Cardiac muscle cell (in vitro differentiated cells and primary cell): ENCODE measurements around the gene HOPX. TPM values are rescaled to one million over a fixed set of nuclear protein-coding genes. Genes with fewer than 3 reads are reported as not detected.
"Not testable (repeated sequence)": the region's sequence is repeated elsewhere in the genome, so short reads cannot be mapped to it uniquely, and the experiment has no call there.

Source experiments
- DNase-seq, 2 donors: peaks; one replicate each; pipeline versions ENCODE4 v3.0.0 to v3.0.0-alpha.2; 2010 to 2017; ENCODE audit warnings: low read depth in 1 of 2, low spot score in 1 of 2
- H3K27ac ChIP-seq: fragments of 200-600 bp; sonication (generic); 2 replicates; pipeline ENCODE4 v1.5.1; 2016
- H3K27me3 ChIP-seq: fragments of 200-600 bp; sonication (generic); 2 replicates; pipeline ENCODE4 v1.6.0; 2016; ENCODE audit warnings: control low read depth
- H3K36me3 ChIP-seq: fragments of 200-600 bp; sonication (generic); 2 replicates; pipeline ENCODE4 v1.5.1; 2016; ENCODE audit warnings: control low read depth
- H3K4me1 ChIP-seq: fragments of 200-600 bp; sonication (generic); 2 replicates; pipeline ENCODE4 v1.8.1; 2017; ENCODE audit warnings: low read depth, mild to moderate bottlenecking, mixed run types
- H3K4me3 ChIP-seq: fragments of 200-600 bp; sonication (generic); 2 replicates; pipeline ENCODE4 v1.5.1; 2016; ENCODE audit warnings: mild to moderate bottlenecking
- H3K9me3 ChIP-seq: fragments of 200-600 bp; sonication (generic); 2 replicates; pipeline ENCODE4 v1.5.1; 2017; ENCODE audit warnings: low read depth, mild to moderate bottlenecking, control low read depth
- polyA plus RNA-seq: library from polyadenylated mRNA; unstranded; fragments of >200 nt; fragmentation: Nextera tagmentation; extraction: Ambion mirVana; gene quantifications from 2 replicates; pipeline ENCODE4 v1.2.1, GENCODE V29; 2016
- total RNA-seq: library from RNA; depleted of rRNA; stranded (reverse); fragments of >200 nt; gene quantifications from 2 replicates; pipeline ENCODE4 v1.2.3, GENCODE V29; 2016
- TF ChIP-seq, protein P1 (sequence below): IDR thresholded peaks from 2 replicates; pipeline ENCODE4 v1.5.1; 2012; ENCODE audit warnings: low read depth, mild to moderate bottlenecking, low read length

HOPX gene
- total and polyA plus RNA-seq, 2 experiments from 2014 or later, result 0.12 to 2.6 TPM

DNA sequence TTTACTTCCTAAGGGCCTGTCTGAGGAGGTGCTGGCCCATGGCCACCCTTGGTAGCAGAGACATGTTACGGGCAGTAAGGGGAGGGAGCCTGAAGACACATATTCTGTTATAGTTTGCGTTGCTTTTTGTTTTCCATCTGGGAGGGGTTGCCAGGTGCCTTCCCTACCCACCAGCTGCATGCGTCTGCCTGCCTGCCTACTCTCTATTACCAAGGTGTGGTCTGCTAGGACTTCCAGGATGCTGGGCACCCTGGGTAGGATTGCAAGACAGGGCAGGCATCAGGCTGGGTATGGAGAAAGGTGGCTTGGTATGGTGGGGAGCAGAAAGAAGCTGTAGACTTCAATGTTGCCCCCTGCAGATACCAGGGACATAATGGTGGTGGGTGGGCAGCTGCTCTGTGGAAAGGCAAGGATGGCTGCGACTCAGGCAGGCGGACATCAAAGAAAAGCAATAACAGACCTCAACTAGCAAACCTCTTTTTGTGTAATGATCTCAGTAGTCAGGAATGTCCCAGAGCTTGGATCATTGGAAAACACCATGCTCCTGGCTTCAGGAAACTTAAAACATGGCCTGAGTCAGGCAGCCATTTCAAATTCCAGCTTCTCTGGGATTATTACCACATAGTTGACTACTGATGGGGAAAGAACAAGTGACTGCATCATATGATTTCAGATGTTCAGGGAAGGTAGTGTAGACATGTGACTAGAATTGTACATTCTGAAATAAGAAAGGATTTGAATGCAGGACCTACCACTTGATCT is 67.8 kb downstream of the HOPX start:
- Histone ChIP-seq H3K27me3 (no peaks in the 10 kb centered on the region), H3K4me1 (no peaks in the 10 kb centered on the region), H3K9me3 (no peaks in the 10 kb centered on the region), H3K4me3 (no peak overlapping the region), H3K27ac (no peak overlapping the region), H3K36me3 (no peaks in the 10 kb centered on the region)
- TF ChIP-seq, protein P1, sequence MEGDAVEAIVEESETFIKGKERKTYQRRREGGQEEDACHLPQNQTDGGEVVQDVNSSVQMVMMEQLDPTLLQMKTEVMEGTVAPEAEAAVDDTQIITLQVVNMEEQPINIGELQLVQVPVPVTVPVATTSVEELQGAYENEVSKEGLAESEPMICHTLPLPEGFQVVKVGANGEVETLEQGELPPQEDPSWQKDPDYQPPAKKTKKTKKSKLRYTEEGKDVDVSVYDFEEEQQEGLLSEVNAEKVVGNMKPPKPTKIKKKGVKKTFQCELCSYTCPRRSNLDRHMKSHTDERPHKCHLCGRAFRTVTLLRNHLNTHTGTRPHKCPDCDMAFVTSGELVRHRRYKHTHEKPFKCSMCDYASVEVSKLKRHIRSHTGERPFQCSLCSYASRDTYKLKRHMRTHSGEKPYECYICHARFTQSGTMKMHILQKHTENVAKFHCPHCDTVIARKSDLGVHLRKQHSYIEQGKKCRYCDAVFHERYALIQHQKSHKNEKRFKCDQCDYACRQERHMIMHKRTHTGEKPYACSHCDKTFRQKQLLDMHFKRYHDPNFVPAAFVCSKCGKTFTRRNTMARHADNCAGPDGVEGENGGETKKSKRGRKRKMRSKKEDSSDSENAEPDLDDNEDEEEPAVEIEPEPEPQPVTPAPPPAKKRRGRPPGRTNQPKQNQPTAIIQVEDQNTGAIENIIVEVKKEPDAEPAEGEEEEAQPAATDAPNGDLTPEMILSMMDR, result no peak
- DNase-seq, result peak in 1 of 2 donors; percentile 57

DNA sequence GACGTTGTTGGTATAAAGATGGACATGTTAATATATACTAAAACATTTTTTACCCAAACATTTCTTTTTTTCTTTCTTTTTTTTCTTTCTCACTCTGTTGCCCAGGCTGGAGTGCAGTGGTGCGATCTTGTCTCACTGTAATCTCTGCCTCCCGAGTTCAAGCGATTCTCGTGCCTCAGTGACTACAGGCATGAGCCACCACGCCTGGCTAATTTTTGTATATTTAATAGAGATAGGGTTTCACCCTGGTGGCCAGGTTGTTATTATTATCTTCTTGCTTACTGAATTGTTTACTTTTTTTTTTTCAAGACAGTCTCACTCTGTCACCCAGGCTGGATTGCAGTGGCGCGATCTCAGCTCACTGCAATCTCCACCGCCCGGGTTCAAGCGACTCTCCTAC is 68.8 kb downstream of the HOPX start:
- TF ChIP-seq, protein P1, result no peak
- no peak for DNase-seq
- H3K27me3 ChIP-seq, result no peaks in the 10 kb centered on the region

DNA sequence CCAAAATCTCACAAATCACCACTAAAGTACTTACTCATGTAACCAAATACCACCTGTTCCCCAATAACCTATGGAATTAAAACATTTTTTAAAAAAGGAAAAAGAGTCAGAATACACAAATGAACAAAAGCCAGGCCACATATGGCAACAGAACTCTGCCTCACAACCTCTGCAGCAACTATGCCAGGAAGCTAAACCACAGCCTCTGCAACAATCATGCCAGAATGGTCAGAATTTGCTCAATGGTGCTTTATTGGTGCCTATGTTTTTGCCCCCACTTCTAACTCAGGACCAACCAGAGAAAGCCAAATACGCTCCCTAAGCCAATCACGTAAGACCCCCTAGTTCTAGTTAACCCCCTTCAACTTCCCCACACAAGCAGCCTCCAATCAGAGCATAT is 69.6 kb downstream of the HOPX start:
- peak in 1 of 2 donors; percentile 3 for DNase-seq
- Histone ChIP-seq H3K4me1 (no peaks in the 10 kb centered on the region), H3K36me3 (no peaks in the 10 kb centered on the region), H3K9me3 (no peaks in the 10 kb centered on the region), H3K4me3 (no peak overlapping the region), H3K27ac (no peak overlapping the region), H3K27me3 (peaks cover 7% of the 10 kb centered on the region)
- TF ChIP-seq, protein P1, result no peak

More for the DNA sequence above, 68.8 kb downstream of the HOPX start:
- no peaks in the 10 kb centered on the region for H3K4me1 ChIP-seq
- no peak overlapping the region for H3K4me3 ChIP-seq
- no peaks in the 10 kb centered on the region for H3K36me3 ChIP-seq
- no peak overlapping the region for H3K27ac ChIP-seq
- no peaks in the 10 kb centered on the region for H3K9me3 ChIP-seq

DNA sequence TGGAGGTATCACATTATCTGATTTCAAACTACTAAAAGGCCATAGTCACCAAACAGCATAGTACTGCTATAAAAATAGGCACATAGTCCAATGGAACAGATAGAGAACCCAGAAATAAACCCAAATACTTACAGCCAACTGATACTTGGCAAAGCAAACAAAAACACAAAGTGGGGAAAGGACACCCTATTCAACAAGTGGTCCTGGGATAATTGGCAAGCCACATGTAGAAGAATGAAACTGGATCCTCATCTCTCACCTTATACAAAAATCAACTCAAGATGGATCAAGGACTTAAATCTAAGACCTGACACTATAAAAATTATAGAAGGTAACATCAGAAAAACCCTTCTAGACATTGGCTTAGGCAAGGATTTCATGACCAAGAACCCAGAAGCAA is 70.9 kb downstream of the HOPX start:
- not testable (repeated sequence) for H3K27me3 ChIP-seq, H3K36me3 ChIP-seq, H3K9me3 ChIP-seq, H3K4me1 ChIP-seq, H3K4me3 ChIP-seq, DNase-seq, H3K27ac ChIP-seq

DNA sequence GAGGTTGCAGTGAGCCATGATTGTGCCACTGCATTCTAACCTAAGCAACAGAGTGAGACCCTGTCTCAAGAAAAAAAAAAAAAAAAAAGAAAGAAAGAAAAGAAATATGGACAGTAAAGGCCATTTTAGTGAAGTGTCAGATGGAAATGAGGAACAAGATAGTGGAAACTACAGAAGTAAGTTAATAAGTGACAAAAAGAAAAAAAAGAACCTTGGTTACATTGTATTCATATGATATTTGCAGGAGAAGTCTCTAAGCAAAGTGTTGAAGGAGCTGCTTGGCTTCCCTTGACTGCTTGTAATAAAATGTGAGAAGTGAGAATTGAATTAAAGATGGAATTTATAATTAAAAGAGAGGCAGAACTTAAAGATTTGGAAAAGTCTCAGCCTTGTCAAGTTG is 73.2 kb downstream of the HOPX start:
- H3K4me3 ChIP-seq, result no peak overlapping the region
- H3K36me3 ChIP-seq, result no peaks in the 10 kb centered on the region
- H3K27me3 ChIP-seq, result peaks cover 7% of the 10 kb centered on the region
- TF ChIP-seq, protein P1, result no peak
- H3K4me1 ChIP-seq, result no peaks in the 10 kb centered on the region
- no peak overlapping the region for H3K27ac ChIP-seq
- no peaks in the 10 kb centered on the region for H3K9me3 ChIP-seq
- DNase-seq, result no peak

DNA sequence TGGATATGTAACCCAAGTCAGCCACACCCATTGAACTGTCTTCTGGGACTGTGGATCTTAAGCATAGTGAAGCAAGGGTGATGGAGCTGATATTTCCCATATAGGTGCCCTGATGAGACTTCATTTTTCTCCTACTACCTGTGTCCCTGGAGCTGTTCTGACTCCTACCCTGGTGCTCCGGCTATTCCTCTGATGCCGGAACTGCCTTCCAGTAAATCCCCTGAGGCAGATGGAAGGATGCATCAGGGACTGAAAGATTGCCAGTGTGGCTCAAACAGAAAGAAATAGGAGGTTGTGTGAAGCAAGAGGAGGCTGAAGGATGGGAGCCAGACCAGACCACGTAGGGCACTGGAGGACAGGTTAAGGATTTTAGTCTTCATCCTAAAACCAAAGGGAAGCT is 74.7 kb downstream of the HOPX start:
- no peaks in the 10 kb centered on the region for H3K36me3 ChIP-seq
- H3K4me3 ChIP-seq, result no peak overlapping the region
- H3K27me3 ChIP-seq, result peaks cover 7% of the 10 kb centered on the region
- no peak overlapping the region for H3K27ac ChIP-seq
- no peak for DNase-seq
- no peaks in the 10 kb centered on the region for H3K4me1 ChIP-seq
- TF ChIP-seq, protein P1, result no peak
- H3K9me3 ChIP-seq, result no peaks in the 10 kb centered on the region

DNA sequence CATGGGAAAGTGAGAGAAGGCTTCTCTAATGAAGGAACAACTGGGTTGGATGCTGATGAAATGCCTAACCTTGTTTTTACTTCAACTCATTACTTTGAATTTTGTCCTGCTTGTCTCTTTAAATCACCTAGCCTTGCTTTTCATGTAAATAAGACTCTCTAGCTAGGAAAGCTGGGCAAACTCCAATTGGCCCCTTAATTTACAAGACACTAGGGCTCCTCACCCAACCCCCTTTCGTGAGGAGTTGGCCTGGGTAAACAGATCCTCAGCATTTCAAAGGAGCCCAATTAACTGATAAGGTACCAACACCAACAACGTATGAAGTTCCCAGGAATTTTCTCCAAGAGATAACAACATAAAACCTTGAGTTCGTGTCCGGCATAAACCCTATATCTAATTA is 75.6 kb downstream of the HOPX start:
- H3K27me3 ChIP-seq, DNase-seq, H3K4me1 ChIP-seq, H3K4me3 ChIP-seq, H3K9me3 ChIP-seq, H3K36me3 ChIP-seq, H3K27ac ChIP-seq: not testable (repeated sequence)
